OCI-LY7 (cell line): ENCODE data around the gene PRKCA. TPM values are rescaled to one million over a fixed set of nuclear protein-coding genes. Genes with fewer than 3 reads are reported as not detected.

ENCODE experiments used
- BruUV-seq: library from RNA; stranded (reverse); fragments of 400-500 nt; replicated peaks from 2 replicates; lab custom pipeline; 2021; lab: Mats Ljungman, UMichigan
- CTCF ChIA-PET: fragments of 300-600 bp; sonication (Branson Sonifier 250); formaldehyde crosslinking; loops from one replicate; lab custom pipeline; 2022; ENCODE audit warnings: antibody characterized with exemption; ENCODE audit not compliant: unreplicated experiment; lab: Charles Lee
- POLR2A ChIA-PET: fragments of 300-600 bp; sonication (Branson Sonifier 250); formaldehyde crosslinking; loops from one replicate; lab custom pipeline; 2022; ENCODE audit warnings: antibody characterized with exemption; lab: Charles Lee
- DNase-seq: peaks from one replicate; pipeline ENCODE4 v3.0.0-alpha.2; 2015; ENCODE audit warnings: low spot score
- H2AFZ ChIP-seq: fragments of 200-600 bp; sonication (generic), shearing (Covaris generic); 2 replicates; pipeline ENCODE4 v1.6.1; 2014; ENCODE audit warnings: mild to moderate bottlenecking, antibody characterized with exemption, low read length, moderate library complexity
- H3K27ac ChIP-seq: fragments of 200-600 bp; sonication (generic); 2 replicates; pipeline ENCODE4 v1.5.1; 2014; ENCODE audit warnings: mixed run types, low read depth, mild to moderate bottlenecking, moderate library complexity, low read length, inconsistent platforms; ENCODE audit not compliant: poor library complexity, severe bottlenecking
- H3K36me3 ChIP-seq: fragments of 200-600 bp; sonication (generic); 2 replicates; pipeline ENCODE4 v1.6.1; 2014; ENCODE audit warnings: mild to moderate bottlenecking, antibody characterized with exemption, low read length, moderate library complexity, mixed read lengths; ENCODE audit not compliant: insufficient read depth
- H3K4me1 ChIP-seq: fragments of 200-600 bp; sonication (generic); 2 replicates; pipeline ENCODE4 v1.5.1; 2014; ENCODE audit warnings: mild to moderate bottlenecking, low read length; ENCODE audit not compliant: insufficient read depth, poor library complexity, severe bottlenecking
- H3K4me2 ChIP-seq: fragments of 200-600 bp; sonication (generic); 2 replicates; pipeline ENCODE4 v1.6.1; 2014; ENCODE audit warnings: mild to moderate bottlenecking, low read length
- H3K4me3 ChIP-seq: fragments of 200-600 bp; sonication (generic); 2 replicates; pipeline ENCODE4 v1.5.1; 2014; ENCODE audit warnings: mild to moderate bottlenecking, low read depth, low read length; ENCODE audit not compliant: poor library complexity, severe bottlenecking
- H3K79me2 ChIP-seq: fragments of 200-600 bp; sonication (generic); 2 replicates; pipeline ENCODE4 v1.6.1; 2016; ENCODE audit warnings: low read depth, mild to moderate bottlenecking, low read length, moderate library complexity, mixed read lengths; ENCODE audit not compliant: insufficient read depth
- H3K9me2 ChIP-seq: fragments of 200-600 bp; sonication (generic); 2 replicates; pipeline ENCODE4 v1.6.1; 2016; ENCODE audit warnings: mild to moderate bottlenecking, low read length, mixed read lengths; ENCODE audit not compliant: insufficient read depth
- H3K9me3 ChIP-seq: fragments of 200-600 bp; sonication (generic); 2 replicates; pipeline ENCODE4 v1.6.1; 2014; ENCODE audit warnings: mild to moderate bottlenecking, mixed run types, low read length, mixed read lengths
- H4K20me1 ChIP-seq: fragments of 200-600 bp; sonication (generic); 2 replicates; pipeline ENCODE4 v1.6.1; 2014; ENCODE audit warnings: mild to moderate bottlenecking, antibody characterized with exemption, low read length, moderate library complexity, mixed read lengths; ENCODE audit not compliant: insufficient read depth
- EZH2phosphoT487 ChIP-seq: fragments of 200-600 bp; sonication (generic); IDR thresholded peaks from 2 replicates; pipeline ENCODE4 v1.6.1; 2018; ENCODE audit warnings: low read depth, borderline replicate concordance, mild to moderate bottlenecking, mixed run types, antibody characterized with exemption, low read length, moderate library complexity, mixed read lengths
- intact Hi-C: fragments of 100-400 bp; cut with micrococcal nuclease; formaldehyde crosslinking; loops from one replicate; pipeline ENCODE4 v1.10.0; 2022; ENCODE audit not compliant: unreplicated experiment
- total RNA-seq, 2 experiments: library from RNA; depleted of rRNA in 1 of 2; stranded (reverse); fragments of >200 nt in 1 of 2; shearing (Covaris generic) in 1 of 2; gene quantifications; 2 replicates each; pipeline ENCODE4 v1.2.3, GENCODE V29; 2014 to 2022
- TF ChIP-seq, protein P1 (sequence below): fragments of 200-600 bp; sonication (generic); conservative IDR thresholded peaks from 2 replicates; pipeline ENCODE4 v1.5.1; 2014; ENCODE audit warnings: mild to moderate bottlenecking, antibody characterized with exemption, low read length, moderate library complexity, mixed read lengths

The PRKCA gene
- total RNA-seq, 2 experiments from 2014 or later: 6.6 to 32.1 TPM

DNA sequence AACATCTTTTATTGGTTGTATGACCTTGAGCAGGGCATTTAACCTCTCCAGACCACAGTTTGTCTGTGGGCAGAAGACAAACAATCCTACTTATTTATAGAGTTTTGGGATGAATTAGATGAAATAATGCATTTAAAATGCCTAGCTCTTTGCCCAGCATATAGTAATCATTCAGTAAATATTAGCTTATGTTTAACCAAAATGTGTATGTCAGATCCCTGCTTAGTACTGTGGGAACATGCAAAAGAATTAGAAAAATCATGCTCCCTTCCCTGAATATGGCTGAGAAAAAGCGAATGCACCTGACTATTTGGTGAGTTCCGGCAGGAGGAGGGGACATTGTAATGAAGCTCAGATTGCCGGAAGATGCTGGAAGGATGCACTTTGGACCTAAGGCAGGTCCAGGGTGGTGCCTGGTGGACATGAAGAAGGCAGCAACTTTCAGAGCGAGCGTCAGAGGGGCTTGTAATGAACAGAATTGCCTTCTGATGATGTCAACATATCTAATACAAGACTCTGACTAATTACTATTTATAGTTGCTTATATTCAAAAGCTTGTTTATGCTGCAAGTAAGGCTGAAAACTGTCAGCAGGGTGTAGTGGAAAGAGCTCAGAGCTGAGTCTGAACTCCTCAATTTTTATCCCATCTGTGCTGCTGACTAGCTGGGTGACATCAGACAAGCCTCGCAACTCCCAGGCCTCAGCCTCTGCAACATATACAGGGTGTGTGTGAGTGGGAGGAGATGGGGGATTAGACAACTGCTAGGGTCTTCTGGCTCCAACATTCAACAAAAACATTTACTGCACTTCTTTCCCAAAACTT lies 221.2 kb downstream of the PRKCA start:
- CTCF ChIA-PET: no interaction called here
- no TSS peak for BruUV-seq
- Histone ChIP-seq H3K9me2 (no peaks in the 10 kb centered on the region), H3K36me3 (no peaks in the 10 kb centered on the region), H3K4me2 (no peak overlapping the region), H2AFZ (no peak overlapping the region), H3K4me1 (no peaks in the 10 kb centered on the region), H3K79me2 (no peaks in the 10 kb centered on the region), H3K4me3 (no peak overlapping the region), H4K20me1 (no peaks in the 10 kb centered on the region), H3K27ac (no peak overlapping the region), H3K9me3 (no peaks in the 10 kb centered on the region)
- intact Hi-C loops: no loop called here
- no peak for DNase-seq
- TF ChIP-seq, protein P1, sequence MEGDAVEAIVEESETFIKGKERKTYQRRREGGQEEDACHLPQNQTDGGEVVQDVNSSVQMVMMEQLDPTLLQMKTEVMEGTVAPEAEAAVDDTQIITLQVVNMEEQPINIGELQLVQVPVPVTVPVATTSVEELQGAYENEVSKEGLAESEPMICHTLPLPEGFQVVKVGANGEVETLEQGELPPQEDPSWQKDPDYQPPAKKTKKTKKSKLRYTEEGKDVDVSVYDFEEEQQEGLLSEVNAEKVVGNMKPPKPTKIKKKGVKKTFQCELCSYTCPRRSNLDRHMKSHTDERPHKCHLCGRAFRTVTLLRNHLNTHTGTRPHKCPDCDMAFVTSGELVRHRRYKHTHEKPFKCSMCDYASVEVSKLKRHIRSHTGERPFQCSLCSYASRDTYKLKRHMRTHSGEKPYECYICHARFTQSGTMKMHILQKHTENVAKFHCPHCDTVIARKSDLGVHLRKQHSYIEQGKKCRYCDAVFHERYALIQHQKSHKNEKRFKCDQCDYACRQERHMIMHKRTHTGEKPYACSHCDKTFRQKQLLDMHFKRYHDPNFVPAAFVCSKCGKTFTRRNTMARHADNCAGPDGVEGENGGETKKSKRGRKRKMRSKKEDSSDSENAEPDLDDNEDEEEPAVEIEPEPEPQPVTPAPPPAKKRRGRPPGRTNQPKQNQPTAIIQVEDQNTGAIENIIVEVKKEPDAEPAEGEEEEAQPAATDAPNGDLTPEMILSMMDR: no peak
- TF ChIP-seq EZH2phosphoT487: no peak
- POLR2A ChIA-PET: interaction anchor here (1.2 to 1.4 kb wide), 2 partner anchors 8 to 120 kb away, joined by 3 read pairs; no protein-coding TSS in a partner anchor

GRCh38 chr17:66524877-66525276 lies 222.5 kb downstream of the PRKCA start:
- H3K27ac ChIP-seq: no peak overlapping the region
- H3K4me3 ChIP-seq: no peak overlapping the region
- DNase-seq: no peak
- ChIA-PET POLR2A (interaction anchor here (1.7 kb wide), 1 partner anchor 15 kb away, joined by 4 read pairs; no protein-coding TSS in a partner anchor), CTCF (no interaction called here)
- no peaks in the 10 kb centered on the region for H4K20me1 ChIP-seq
- H3K9me2 ChIP-seq: no peaks in the 10 kb centered on the region
- H3K79me2 ChIP-seq: no peaks in the 10 kb centered on the region
- BruUV-seq: no TSS peak
- H3K36me3 ChIP-seq: no peaks in the 10 kb centered on the region
- no peaks in the 10 kb centered on the region for H3K4me1 ChIP-seq
- intact Hi-C loops: no loop called here
- no peaks in the 10 kb centered on the region for H3K9me3 ChIP-seq
- no peak overlapping the region for H3K4me2 ChIP-seq
- H2AFZ ChIP-seq: no peak overlapping the region
- TF ChIP-seq EZH2phosphoT487: no peak
- TF ChIP-seq, protein P1: no peak

DNA sequence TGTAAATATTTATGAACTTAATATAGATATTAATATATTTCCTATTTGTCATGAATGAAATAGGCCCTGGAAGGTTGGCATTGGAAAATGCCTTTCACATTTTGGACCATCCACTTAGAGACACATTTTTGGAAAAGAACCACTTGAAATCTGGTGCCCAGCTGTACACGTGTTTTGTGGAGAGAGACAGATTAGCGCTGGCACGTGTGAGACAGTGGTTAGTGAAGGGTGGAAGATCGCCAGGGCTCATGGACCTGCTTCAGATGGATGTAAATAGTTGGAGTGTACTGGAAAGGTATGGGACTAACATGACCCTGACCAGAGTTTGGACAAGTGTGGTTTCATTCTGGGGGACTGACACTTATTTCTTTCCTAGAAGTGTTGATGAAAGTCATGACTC lies 222.9 kb downstream of the PRKCA start:
- Histone ChIP-seq H2AFZ (no peak overlapping the region), H3K27ac (no peak overlapping the region), H4K20me1 (no peaks in the 10 kb centered on the region), H3K79me2 (no peaks in the 10 kb centered on the region), H3K4me3 (no peak overlapping the region), H3K9me2 (no peaks in the 10 kb centered on the region), H3K4me2 (no peak overlapping the region), H3K36me3 (no peaks in the 10 kb centered on the region), H3K4me1 (no peaks in the 10 kb centered on the region), H3K9me3 (no peaks in the 10 kb centered on the region)
- CTCF ChIA-PET: no interaction called here
- POLR2A ChIA-PET: interaction anchor here (1.7 kb wide), 1 partner anchor 14 kb away, joined by 4 read pairs; no protein-coding TSS in a partner anchor
- BruUV-seq: no TSS peak
- DNase-seq: no peak
- intact Hi-C loops: no loop called here
- TF ChIP-seq, protein P1: no peak
- no peak for TF ChIP-seq EZH2phosphoT487
